ENCODE measurements around the gene ASXL3.

Gene ASXL3

GRCh38 chr18:33664241-33664874 is 86.3 kb downstream of the ASXL3 start:
- no peak for DNase-seq

- DNase-seq: no peak
These were observed 87.2 kb downstream of the ASXL3 start for GRCh38 chr18:33665187-33665586.

GRCh38 chr18:33665641-33666040 is 87.6 kb downstream of the ASXL3 start:
- no peak for DNase-seq

- DNase-seq: no peak
These were observed 88.9 kb downstream of the ASXL3 start for GRCh38 chr18:33666915-33667314.

- no peak for DNase-seq
These were observed 91.6 kb downstream of the ASXL3 start for GRCh38 chr18:33669589-33669988.

GRCh38 chr18:33670029-33670428 is 92.0 kb downstream of the ASXL3 start:
- DNase-seq: no peak

- DNase-seq: no peak
These were observed 95.7 kb downstream of the ASXL3 start for GRCh38 chr18:33673689-33674088.

- DNase-seq: no peak
These were observed 98.6 kb downstream of the ASXL3 start for GRCh38 chr18:33676593-33676992.

- no peak for DNase-seq
These were observed 99.9 kb downstream of the ASXL3 start for GRCh38 chr18:33677891-33678290.

- DNase-seq: no peak
These were observed 104.4 kb downstream of the ASXL3 start for GRCh38 chr18:33682436-33682835.

GRCh38 chr18:33694593-33694992 is 116.6 kb downstream of the ASXL3 start:
- DNase-seq: no peak

GRCh38 chr18:33696332-33697162 is 118.5 kb downstream of the ASXL3 start:
- no peak for DNase-seq

GRCh38 chr18:33697498-33697897 is 119.5 kb downstream of the ASXL3 start:
- DNase-seq: no peak

- no peak for DNase-seq
These were observed 121.4 kb downstream of the ASXL3 start for GRCh38 chr18:33699372-33699771.

GRCh38 chr18:33700513-33700976 is 122.5 kb downstream of the ASXL3 start:
- no peak for DNase-seq

- DNase-seq: no peak
These were observed 124.6 kb downstream of the ASXL3 start for GRCh38 chr18:33702625-33703024.

GRCh38 chr18:33706391-33706790 is 128.4 kb downstream of the ASXL3 start:
- DNase-seq: no peak

GRCh38 chr18:33708876-33709275 is 130.9 kb downstream of the ASXL3 start:
- DNase-seq: no peak

GRCh38 chr18:33710269-33710668 is 132.2 kb downstream of the ASXL3 start:
- DNase-seq: no peak

GRCh38 chr18:33711514-33711913 is 133.5 kb downstream of the ASXL3 start:
- DNase-seq: no peak

- DNase-seq: no peak
These were observed 134.7 kb downstream of the ASXL3 start for GRCh38 chr18:33712719-33713118.

- DNase-seq: no peak
These were observed 138.2 kb downstream of the ASXL3 start for GRCh38 chr18:33716061-33716683.

GRCh38 chr18:33717339-33717738 is 139.3 kb downstream of the ASXL3 start:
- no peak for DNase-seq

- DNase-seq: no peak
These were observed 142.1 kb downstream of the ASXL3 start for GRCh38 chr18:33720133-33720532.

Measured in inflammatory macrophage (primary cell).